ENCODE data around the gene OPCML.

OPCML gene

DNA sequence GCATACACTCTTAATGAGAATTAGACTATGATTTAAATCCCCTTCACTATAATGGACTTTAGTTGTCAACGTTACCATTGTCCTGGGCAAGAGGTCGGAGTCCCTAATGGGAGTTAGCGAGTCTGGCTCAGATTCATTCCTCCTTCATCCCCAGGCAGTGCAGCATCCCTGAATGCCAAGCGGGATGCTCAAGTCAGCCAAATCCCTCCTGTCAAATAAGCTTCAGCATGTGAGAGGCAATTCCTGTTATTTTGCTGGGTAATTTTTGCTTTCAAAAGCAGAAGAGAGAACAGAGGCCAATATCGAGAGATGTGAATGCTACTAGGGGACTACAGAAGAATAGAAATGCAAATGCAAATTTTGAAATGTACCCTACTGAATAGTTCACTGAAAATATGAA is 186.2 kb downstream of the OPCML start:
- no peaks in the 10 kb centered on the region for H3K36me3 ChIP-seq (ENCODE audit: low read depth)
- no peak overlapping the region for H3K4me3 ChIP-seq (ENCODE audit: severe bottlenecking)
- H3K27ac ChIP-seq (ENCODE audit: poor library complexity, severe bottlenecking) = no peak overlapping the region
- ATAC-seq (ENCODE audit: low read depth) (no peak), DNase-seq (ENCODE audit: low spot score) (no peak)
- H3K4me1 ChIP-seq (ENCODE audit: insufficient read depth, poor library complexity, severe bottlenecking) = peaks cover 5% of the 10 kb centered on the region
- no peaks in the 10 kb centered on the region for H3K27me3 ChIP-seq (ENCODE audit: insufficient read depth, poor library complexity, severe bottlenecking)
- H3K9me3 ChIP-seq (ENCODE audit: severe bottlenecking) = no peaks in the 10 kb centered on the region
- TF ChIP-seq CTCF (IDR thresholded peaks at IDR 0.05; ENCODE audit: poor library complexity, severe bottlenecking) = no peak

DNA sequence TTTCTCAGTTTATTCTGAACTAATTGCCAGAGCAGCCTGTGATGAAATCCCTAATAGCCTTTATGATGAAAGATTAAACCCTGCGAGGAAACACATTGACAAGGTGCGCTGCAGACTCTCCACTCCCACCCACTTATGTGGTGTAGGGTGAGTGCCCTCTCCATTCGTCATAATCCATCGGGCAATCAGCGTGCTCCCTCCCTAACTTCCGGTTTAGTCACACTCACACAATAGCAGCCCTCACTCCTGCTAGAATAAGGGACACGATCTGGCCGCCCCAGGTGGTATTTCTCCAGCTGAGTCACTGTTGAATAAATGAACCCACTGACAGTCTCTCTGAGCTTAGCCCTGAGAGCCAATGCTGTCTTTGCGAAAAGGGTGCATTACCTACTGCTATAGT is 188.3 kb downstream of the OPCML start:
- ATAC-seq (ENCODE audit: low read depth) (peak; percentile 93), DNase-seq (ENCODE audit: low spot score) (peak; percentile 73)
- H3K4me1 ChIP-seq (ENCODE audit: insufficient read depth, poor library complexity, severe bottlenecking) = peaks cover 5% of the 10 kb centered on the region
- no peaks in the 10 kb centered on the region for H3K36me3 ChIP-seq (ENCODE audit: low read depth)
- no peaks in the 10 kb centered on the region for H3K9me3 ChIP-seq (ENCODE audit: severe bottlenecking)
- peak overlapping the region; percentile 14 for H3K27ac ChIP-seq (ENCODE audit: poor library complexity, severe bottlenecking)
- no peak overlapping the region for H3K4me3 ChIP-seq (ENCODE audit: severe bottlenecking)
- no peaks in the 10 kb centered on the region for H3K27me3 ChIP-seq (ENCODE audit: insufficient read depth, poor library complexity, severe bottlenecking)
- TF ChIP-seq CTCF (IDR thresholded peaks at IDR 0.05; ENCODE audit: poor library complexity, severe bottlenecking) = no peak

DNA sequence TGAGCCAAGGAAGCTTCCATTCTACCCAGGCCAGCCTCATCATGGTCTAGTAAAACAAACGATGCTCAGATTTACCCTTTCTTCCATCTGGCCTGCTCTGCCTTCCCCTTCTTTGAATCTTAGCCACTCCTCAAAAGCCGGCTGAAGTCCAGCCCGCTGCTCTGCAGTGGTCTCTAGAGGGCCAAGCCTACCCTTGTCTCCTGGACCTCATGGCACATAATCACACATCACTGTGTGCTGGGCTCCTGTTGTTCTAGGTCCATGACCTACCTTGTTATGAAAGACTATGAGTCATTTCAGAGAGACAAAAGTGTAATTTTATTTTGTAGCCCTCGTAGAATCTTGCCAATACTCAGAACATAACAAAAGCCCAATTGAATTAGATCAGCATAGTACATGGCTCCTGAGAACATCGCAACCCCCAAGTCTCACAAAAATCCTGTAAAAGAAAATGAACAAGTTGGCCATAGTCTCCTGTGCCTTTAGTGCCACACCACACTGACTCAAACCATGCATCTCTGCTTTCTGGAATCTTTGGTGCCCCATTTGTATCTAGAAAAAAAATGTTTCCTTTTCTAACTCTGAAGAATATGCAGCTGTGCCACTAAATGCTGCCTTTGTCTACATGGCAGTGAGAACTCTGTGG is 192.7 kb downstream of the OPCML start:
- ATAC-seq (ENCODE audit: low read depth) (no peak), DNase-seq (ENCODE audit: low spot score) (no peak)
- Histone ChIP-seq H3K4me3 (ENCODE audit: severe bottlenecking) (no peak overlapping the region), H3K36me3 (ENCODE audit: low read depth) (no peaks in the 10 kb centered on the region), H3K27ac (ENCODE audit: poor library complexity, severe bottlenecking) (no peak overlapping the region), H3K4me1 (ENCODE audit: insufficient read depth, poor library complexity, severe bottlenecking) (peaks cover 5% of the 10 kb centered on the region), H3K9me3 (ENCODE audit: severe bottlenecking) (no peaks in the 10 kb centered on the region), H3K27me3 (ENCODE audit: insufficient read depth, poor library complexity, severe bottlenecking) (no peaks in the 10 kb centered on the region)
- TF ChIP-seq CTCF (IDR thresholded peaks at IDR 0.05; ENCODE audit: poor library complexity, severe bottlenecking) = no peak

DNA sequence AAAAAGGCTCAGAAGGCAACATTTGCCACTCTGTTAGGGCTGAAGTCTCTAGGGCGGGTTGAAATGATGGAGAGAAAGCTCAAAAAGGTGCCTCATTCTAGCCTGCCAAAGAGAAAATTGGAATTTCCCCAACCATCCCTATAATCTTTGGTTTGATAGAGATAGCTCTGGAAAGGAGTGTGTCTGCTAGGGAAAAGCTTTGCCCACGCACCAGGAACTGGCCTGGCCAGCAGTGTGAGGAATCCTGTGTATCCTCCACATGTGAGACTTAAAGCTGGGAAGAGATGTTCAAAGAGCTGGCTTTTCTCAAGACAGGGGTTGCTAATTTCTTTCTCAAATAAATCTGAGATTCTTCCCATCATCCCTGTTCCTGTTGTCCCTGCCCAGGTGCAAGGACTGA is 193.7 kb downstream of the OPCML start:
- Histone ChIP-seq H3K36me3 (ENCODE audit: low read depth) (no peaks in the 10 kb centered on the region), H3K4me1 (ENCODE audit: insufficient read depth, poor library complexity, severe bottlenecking) (peaks cover 3% of the 10 kb centered on the region), H3K27ac (ENCODE audit: poor library complexity, severe bottlenecking) (no peak overlapping the region), H3K27me3 (ENCODE audit: insufficient read depth, poor library complexity, severe bottlenecking) (no peaks in the 10 kb centered on the region), H3K9me3 (ENCODE audit: severe bottlenecking) (no peaks in the 10 kb centered on the region), H3K4me3 (ENCODE audit: severe bottlenecking) (no peak overlapping the region)
- ATAC-seq (ENCODE audit: low read depth) = no peak
- no peak for DNase-seq (ENCODE audit: low spot score)
- no peak for TF ChIP-seq CTCF (IDR thresholded peaks at IDR 0.05; ENCODE audit: poor library complexity, severe bottlenecking)

DNA sequence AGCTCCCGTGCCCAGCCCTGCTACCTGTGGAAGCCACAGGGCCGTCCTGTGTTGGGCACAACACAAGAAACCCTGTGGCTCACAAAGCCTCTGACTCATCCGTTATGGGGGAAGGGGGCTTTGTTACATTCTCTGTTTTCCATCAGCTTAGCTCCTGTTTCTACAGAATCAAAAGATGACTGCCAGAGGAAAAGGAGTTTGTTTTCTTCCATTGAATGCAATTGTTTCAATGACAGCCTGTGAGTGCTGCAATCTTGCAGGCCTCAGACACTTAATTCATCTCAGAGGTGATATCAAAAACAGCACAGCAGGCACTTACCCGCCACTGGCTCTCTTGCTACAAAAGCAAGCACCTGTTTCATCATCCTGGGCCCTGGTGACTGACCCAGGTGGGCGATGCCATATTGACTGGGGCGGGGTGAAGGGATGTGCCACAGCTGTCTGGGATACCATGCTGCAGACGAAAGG is 194.3 kb downstream of the OPCML start:
- no peak overlapping the region for H3K27ac ChIP-seq (ENCODE audit: poor library complexity, severe bottlenecking)
- H3K36me3 ChIP-seq (ENCODE audit: low read depth) = no peaks in the 10 kb centered on the region
- H3K27me3 ChIP-seq (ENCODE audit: insufficient read depth, poor library complexity, severe bottlenecking) = no peaks in the 10 kb centered on the region
- no peak for DNase-seq (ENCODE audit: low spot score)
- no peak overlapping the region for H3K4me3 ChIP-seq (ENCODE audit: severe bottlenecking)
- no peak for TF ChIP-seq CTCF (IDR thresholded peaks at IDR 0.05; ENCODE audit: poor library complexity, severe bottlenecking)
- H3K9me3 ChIP-seq (ENCODE audit: severe bottlenecking) = no peaks in the 10 kb centered on the region
- H3K4me1 ChIP-seq (ENCODE audit: insufficient read depth, poor library complexity, severe bottlenecking) = no peaks in the 10 kb centered on the region
- no peak for ATAC-seq (ENCODE audit: low read depth)
